Fibroblast of villous mesenchyme (primary cell): ENCODE results near the gene DPY19L1. TPM values are rescaled to one million over a fixed set of nuclear protein-coding genes. Genes with fewer than 3 reads are reported as not detected.
"Not testable (repeated sequence)": the region's sequence is repeated elsewhere in the genome, so short reads cannot be mapped to it uniquely, and the experiment has no call there.

Source experiments
- DNase-seq: peaks from one replicate; pipeline ENCODE4 v3.0.0-alpha.2; 2010; ENCODE audit warnings: low read depth
- H3K4me3 ChIP-seq: 2 replicates; pipeline ENCODE4 v1.5.1; 2011; ENCODE audit warnings: low read depth, mild to moderate bottlenecking, low read length
- small RNA-seq: library from RNA; depleted of rRNA; stranded (forward); fragments of <200 nt; gene quantifications from one replicate; pipeline ENCODE3, GENCODE V24; 2012
- total RNA-seq: library from RNA; depleted of rRNA; stranded (reverse); fragments of >200 nt; gene quantifications from 2 replicates; pipeline ENCODE4 v1.2.3, GENCODE V29; 2012
- TF ChIP-seq, protein P1 (sequence below): IDR thresholded peaks from 2 replicates; pipeline ENCODE4 v1.5.1; 2012; ENCODE audit warnings: low read depth, mild to moderate bottlenecking, low read length; ENCODE audit not compliant: insufficient read depth

Gene DPY19L1
- total RNA-seq, 1 donor: 44.5 TPM

GRCh38 chr7:34889951-34890350 lies 147.3 kb downstream of the DPY19L1 start:
- no peak overlapping the region for H3K4me3 ChIP-seq
- TF ChIP-seq, protein P1, sequence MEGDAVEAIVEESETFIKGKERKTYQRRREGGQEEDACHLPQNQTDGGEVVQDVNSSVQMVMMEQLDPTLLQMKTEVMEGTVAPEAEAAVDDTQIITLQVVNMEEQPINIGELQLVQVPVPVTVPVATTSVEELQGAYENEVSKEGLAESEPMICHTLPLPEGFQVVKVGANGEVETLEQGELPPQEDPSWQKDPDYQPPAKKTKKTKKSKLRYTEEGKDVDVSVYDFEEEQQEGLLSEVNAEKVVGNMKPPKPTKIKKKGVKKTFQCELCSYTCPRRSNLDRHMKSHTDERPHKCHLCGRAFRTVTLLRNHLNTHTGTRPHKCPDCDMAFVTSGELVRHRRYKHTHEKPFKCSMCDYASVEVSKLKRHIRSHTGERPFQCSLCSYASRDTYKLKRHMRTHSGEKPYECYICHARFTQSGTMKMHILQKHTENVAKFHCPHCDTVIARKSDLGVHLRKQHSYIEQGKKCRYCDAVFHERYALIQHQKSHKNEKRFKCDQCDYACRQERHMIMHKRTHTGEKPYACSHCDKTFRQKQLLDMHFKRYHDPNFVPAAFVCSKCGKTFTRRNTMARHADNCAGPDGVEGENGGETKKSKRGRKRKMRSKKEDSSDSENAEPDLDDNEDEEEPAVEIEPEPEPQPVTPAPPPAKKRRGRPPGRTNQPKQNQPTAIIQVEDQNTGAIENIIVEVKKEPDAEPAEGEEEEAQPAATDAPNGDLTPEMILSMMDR: no peak
- no peak for DNase-seq

- no peak overlapping the region for H3K4me3 ChIP-seq
- DNase-seq: no peak
- TF ChIP-seq, protein P1: no peak
These were observed 150.4 kb downstream of the DPY19L1 start for GRCh38 chr7:34886856-34887255.

- not testable (repeated sequence) for H3K4me3 ChIP-seq, DNase-seq
These were observed 153.4 kb downstream of the DPY19L1 start for GRCh38 chr7:34883855-34884254.

DNA sequence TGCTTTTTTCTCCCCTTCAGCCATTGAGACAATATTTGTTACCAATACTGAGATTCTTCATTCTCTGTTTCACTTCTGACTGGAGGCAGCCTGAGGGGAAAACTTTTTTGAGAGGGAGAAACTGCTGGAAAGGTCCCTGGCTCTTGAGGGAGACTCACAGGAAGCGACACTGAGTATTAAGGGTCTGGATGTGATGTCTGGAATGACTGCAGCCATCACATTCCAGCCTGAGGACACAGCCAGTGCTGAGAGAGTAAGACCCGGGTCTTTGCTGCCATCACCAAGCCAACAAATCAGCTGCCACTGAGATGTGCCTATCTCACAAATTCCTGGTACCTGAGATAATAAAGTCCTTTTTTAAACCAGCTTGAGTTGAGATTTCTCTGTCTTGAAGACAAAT lies 157.4 kb downstream of the DPY19L1 start:
- no peak for DNase-seq
- TF ChIP-seq, protein P1: no peak
- H3K4me3 ChIP-seq: no peak overlapping the region

GRCh38 chr7:34878944-34879735 lies 158.1 kb downstream of the DPY19L1 start:
- DNase-seq, H3K4me3 ChIP-seq: not testable (repeated sequence)

Small RNAs within 50 kb of the gene (small RNA-seq; reads per million reads assigned to genes)
- 3.7 reads per million, percentile 74 among the genes with 10 or more reads in this experiment for gene MIR548N
- not detected for gene RF00322

Other genes with a start within 250 kb of the DPY19L1 start
- 1.3 and 2.6 TPM in 2 replicates for gene TBX20, start 216.6 kb upstream of the DPY19L1 start, total RNA-seq